Measurements from ENCODE around the gene COA1.

COA1 gene

DNA sequence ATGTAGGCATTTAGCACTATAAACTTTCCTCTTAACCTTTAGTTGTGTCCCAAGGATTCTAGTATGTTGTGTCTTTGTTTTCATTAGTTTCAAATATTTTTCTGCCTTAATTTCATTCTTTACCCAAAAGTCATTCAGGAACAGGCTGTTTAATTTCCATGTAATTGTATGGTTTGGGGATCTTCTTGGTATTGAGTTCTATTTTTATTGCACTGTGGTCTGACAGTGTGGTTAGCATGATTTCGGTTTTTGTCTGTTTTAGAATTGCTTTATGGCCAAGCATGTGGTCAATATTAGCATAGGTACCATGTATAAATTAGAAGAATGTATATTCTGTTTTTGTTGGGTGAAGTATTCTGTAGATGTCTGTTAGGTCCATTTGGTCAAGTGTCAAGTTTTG lies 26.3 kb downstream of the COA1 start:
- Histone ChIP-seq H3K4me1 (ENCODE audit: insufficient read depth, poor library complexity, severe bottlenecking) (peaks cover 22% of the 10 kb centered on the region), H3K9me3 (ENCODE audit: severe bottlenecking) (no peaks in the 10 kb centered on the region), H3K27me3 (ENCODE audit: insufficient read depth, poor library complexity, severe bottlenecking) (no peaks in the 10 kb centered on the region), H3K27ac (ENCODE audit: poor library complexity, severe bottlenecking) (no peak overlapping the region), H3K4me3 (ENCODE audit: severe bottlenecking) (no peak overlapping the region), H3K36me3 (ENCODE audit: low read depth) (peaks cover 13% of the 10 kb centered on the region)
- DNase-seq (ENCODE audit: low spot score) (no peak), ATAC-seq (ENCODE audit: low read depth) (no peak)
- TF ChIP-seq, protein P1, sequence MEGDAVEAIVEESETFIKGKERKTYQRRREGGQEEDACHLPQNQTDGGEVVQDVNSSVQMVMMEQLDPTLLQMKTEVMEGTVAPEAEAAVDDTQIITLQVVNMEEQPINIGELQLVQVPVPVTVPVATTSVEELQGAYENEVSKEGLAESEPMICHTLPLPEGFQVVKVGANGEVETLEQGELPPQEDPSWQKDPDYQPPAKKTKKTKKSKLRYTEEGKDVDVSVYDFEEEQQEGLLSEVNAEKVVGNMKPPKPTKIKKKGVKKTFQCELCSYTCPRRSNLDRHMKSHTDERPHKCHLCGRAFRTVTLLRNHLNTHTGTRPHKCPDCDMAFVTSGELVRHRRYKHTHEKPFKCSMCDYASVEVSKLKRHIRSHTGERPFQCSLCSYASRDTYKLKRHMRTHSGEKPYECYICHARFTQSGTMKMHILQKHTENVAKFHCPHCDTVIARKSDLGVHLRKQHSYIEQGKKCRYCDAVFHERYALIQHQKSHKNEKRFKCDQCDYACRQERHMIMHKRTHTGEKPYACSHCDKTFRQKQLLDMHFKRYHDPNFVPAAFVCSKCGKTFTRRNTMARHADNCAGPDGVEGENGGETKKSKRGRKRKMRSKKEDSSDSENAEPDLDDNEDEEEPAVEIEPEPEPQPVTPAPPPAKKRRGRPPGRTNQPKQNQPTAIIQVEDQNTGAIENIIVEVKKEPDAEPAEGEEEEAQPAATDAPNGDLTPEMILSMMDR (IDR thresholded peaks at IDR 0.05; ENCODE audit: poor library complexity, severe bottlenecking) = no peak

DNA sequence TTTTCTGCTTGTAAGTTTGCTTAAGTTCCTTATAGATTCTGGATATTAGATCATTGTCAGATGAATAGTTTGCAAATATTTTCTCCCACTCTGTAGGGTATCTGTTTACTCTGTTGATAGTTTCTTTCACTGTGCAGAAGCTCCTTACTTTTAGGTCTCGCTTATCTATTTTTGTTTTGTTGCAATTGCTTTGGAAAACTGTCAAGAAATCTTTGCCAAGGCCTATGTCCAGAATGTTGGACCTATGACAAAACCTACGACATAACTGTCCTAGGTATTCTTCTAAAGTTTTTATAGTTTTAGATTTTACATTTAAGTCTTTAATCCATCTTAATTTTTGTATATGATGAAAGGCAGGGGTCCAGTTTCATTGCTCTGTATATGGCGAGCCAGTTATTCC lies 27.4 kb downstream of the COA1 start:
- Histone ChIP-seq H3K4me3 (ENCODE audit: severe bottlenecking) (no peak overlapping the region), H3K36me3 (ENCODE audit: low read depth) (peaks cover 9% of the 10 kb centered on the region), H3K4me1 (ENCODE audit: insufficient read depth, poor library complexity, severe bottlenecking) (peaks cover 29% of the 10 kb centered on the region), H3K27me3 (ENCODE audit: insufficient read depth, poor library complexity, severe bottlenecking) (no peaks in the 10 kb centered on the region), H3K9me3 (ENCODE audit: severe bottlenecking) (no peaks in the 10 kb centered on the region), H3K27ac (ENCODE audit: poor library complexity, severe bottlenecking) (no peak overlapping the region)
- no peak for DNase-seq (ENCODE audit: low spot score)
- TF ChIP-seq, protein P1 (IDR thresholded peaks at IDR 0.05; ENCODE audit: poor library complexity, severe bottlenecking) = no peak
- no peak for ATAC-seq (ENCODE audit: low read depth)

DNA sequence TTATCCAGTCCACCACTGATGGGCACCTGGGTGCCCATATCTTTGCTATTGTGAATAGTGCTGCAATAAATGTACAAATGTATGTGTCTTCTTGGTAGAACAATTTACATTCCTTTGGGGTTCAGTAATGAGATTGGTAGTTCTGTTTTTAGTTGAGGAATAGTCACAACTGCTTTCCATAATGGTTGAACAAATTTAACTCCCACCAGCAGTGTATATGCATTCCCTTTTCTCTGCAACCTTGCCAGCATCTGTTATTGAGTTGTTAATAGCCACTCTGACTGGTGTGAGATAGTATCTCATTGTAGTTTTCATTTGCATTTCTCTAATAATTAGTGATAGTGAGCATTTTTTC lies 27.8 kb downstream of the COA1 start:
- Histone ChIP-seq H3K36me3 (ENCODE audit: low read depth) (peaks cover 8% of the 10 kb centered on the region; the same call in 1 of the 2 replicates), H3K4me1 (ENCODE audit: insufficient read depth, poor library complexity, severe bottlenecking) (peaks cover 29% of the 10 kb centered on the region), H3K4me3 (ENCODE audit: severe bottlenecking) (no peak overlapping the region), H3K9me3 (ENCODE audit: severe bottlenecking) (no peaks in the 10 kb centered on the region), H3K27ac (ENCODE audit: poor library complexity, severe bottlenecking) (no peak overlapping the region), H3K27me3 (ENCODE audit: insufficient read depth, poor library complexity, severe bottlenecking) (no peaks in the 10 kb centered on the region)
- TF ChIP-seq, protein P1 (IDR thresholded peaks at IDR 0.05; ENCODE audit: poor library complexity, severe bottlenecking) = no peak
- ATAC-seq (ENCODE audit: low read depth) = no peak
- DNase-seq (ENCODE audit: low spot score) = no peak

DNA sequence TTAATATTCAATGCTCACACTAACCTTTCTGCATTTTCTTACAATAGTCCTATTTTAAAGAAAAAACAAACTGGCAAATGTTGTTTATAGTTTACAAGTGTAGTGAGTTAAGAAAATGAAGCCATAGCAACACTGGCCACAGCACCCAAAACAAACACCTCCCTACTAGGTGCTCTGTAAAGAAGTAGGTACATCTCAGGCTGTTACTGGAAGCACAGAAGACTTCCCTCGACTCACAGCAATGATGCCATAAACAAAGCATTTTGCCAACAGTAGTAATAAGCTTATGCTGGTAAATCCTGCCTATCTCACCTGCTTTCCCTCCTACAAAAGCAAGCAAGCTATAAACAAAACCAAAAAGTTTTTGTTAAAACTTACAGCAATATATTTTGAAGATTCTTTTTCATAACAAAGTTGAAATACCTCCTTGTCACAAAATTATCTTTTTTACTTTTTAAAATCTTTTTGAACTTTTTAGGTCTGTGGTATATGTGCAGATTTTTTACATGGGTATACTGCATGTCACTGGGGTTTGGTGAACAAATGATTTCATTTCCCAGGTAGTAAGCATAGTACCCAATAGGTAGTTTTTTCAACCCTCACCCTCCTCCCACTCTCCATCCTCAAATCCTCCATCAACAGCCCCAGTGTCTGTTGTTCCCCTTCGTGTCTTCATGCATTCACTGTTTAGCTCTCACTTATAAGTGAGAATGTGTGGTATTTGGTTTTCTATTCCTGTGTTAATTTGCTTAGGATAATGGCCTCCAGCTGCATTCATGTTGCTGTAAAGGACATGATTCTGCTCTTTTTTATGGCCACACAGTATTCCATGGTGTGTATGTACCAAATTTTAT lies 28.4 kb downstream of the COA1 start:
- Histone ChIP-seq H3K27me3 (ENCODE audit: insufficient read depth, poor library complexity, severe bottlenecking) (no peaks in the 10 kb centered on the region), H3K36me3 (ENCODE audit: low read depth) (peaks cover 8% of the 10 kb centered on the region; the same call in 1 of the 2 replicates), H3K9me3 (ENCODE audit: severe bottlenecking) (no peaks in the 10 kb centered on the region), H3K4me1 (ENCODE audit: insufficient read depth, poor library complexity, severe bottlenecking) (peaks cover 33% of the 10 kb centered on the region), H3K27ac (ENCODE audit: poor library complexity, severe bottlenecking) (peak overlapping the region; percentile 17), H3K4me3 (ENCODE audit: severe bottlenecking) (no peak overlapping the region)
- TF ChIP-seq, protein P1 (IDR thresholded peaks at IDR 0.05; ENCODE audit: poor library complexity, severe bottlenecking) = no peak
- DNase-seq (ENCODE audit: low spot score) = no peak
- no peak for ATAC-seq (ENCODE audit: low read depth)

DNA sequence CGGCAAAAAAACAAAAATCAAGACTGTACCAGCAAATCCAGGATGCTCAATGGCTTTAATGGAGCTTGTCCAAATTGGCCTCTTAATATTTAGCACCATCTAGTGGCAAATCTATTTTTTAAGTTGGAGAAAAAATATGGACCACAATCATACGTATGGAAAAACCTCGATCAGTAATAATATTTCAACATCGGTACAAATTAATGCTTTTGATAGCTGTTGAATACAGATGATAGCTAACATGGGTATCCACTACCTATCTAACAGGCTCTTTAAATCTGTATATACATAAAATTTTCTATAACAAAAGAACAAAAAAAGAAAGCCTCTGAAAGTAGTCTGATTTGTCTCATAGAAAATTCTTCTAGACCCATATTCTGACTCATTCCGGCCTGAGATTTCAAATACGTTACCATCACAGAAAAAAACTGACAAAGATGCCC lies 29.2 kb downstream of the COA1 start:
- H3K4me1 ChIP-seq (ENCODE audit: insufficient read depth, poor library complexity, severe bottlenecking) = peaks cover 41% of the 10 kb centered on the region
- no peaks in the 10 kb centered on the region for H3K9me3 ChIP-seq (ENCODE audit: severe bottlenecking)
- peak overlapping the region; percentile 18 for H3K27ac ChIP-seq (ENCODE audit: poor library complexity, severe bottlenecking)
- ATAC-seq (ENCODE audit: low read depth) (peak; percentile 66), DNase-seq (ENCODE audit: low spot score) (no peak)
- H3K4me3 ChIP-seq (ENCODE audit: severe bottlenecking) = no peak overlapping the region
- peaks cover under 1% of the 10 kb centered on the region; the same call in 1 of the 2 replicates for H3K36me3 ChIP-seq (ENCODE audit: low read depth)
- TF ChIP-seq, protein P1 (IDR thresholded peaks at IDR 0.05; ENCODE audit: poor library complexity, severe bottlenecking) = peak; percentile 91
- no peaks in the 10 kb centered on the region for H3K27me3 ChIP-seq (ENCODE audit: insufficient read depth, poor library complexity, severe bottlenecking)
